K562 (cell line): ENCODE results near the gene ETS2. TPM values are rescaled to one million over a fixed set of nuclear protein-coding genes. Genes with fewer than 3 reads are reported as not detected.
A peak's percentile ranks its signal among the peaks of the same experiment; 100 is the strongest.

Experiments
- ATAC-seq: fragments of 200-7000 bp; cut with Tn5 transposase; 3 replicates; pipeline ENCODE4 v1.9.1; 2020; ENCODE audit warnings: moderate library complexity
- BruUV-seq: library from RNA; stranded (reverse); fragments of 400-500 nt; replicated peaks from 2 replicates; lab custom pipeline; 2021; lab: Mats Ljungman, UMichigan
- CTCF ChIA-PET: fragments of 300-600 bp; formaldehyde crosslinking; extraction: SDS; loops from one replicate; lab custom pipeline; 2021; ENCODE audit warnings: low intra/inter-chr PET ratio; lab: Yijun Ruan, JAX
- POLR2A ChIA-PET: fragments of 300-600, 350-650 bp; sonication (Branson Sonifier 250); formaldehyde crosslinking; extraction: SDS; loops from one replicate; lab custom pipeline; 2021; ENCODE audit warnings: antibody characterized with exemption, inconsistent platforms; lab: Yijun Ruan, JAX
- DNase-seq, 4 experiments: peaks; one replicate each; pipeline versions ENCODE4 v3.0.0 to v3.0.0-alpha.2; 2011 to 2018; ENCODE audit warnings: low spot score in 3 of 4, mixed read lengths in 3 of 4; ENCODE audit errors: extremely low read depth in 1 of 4
- FAIRE-seq: peaks from 2 replicates; lab custom pipeline; 2011; peaks lifted over from hg19 to GRCh38; lab: Jason Lieb, UNC
- H2AFZ ChIP-seq: 2 replicates; pipeline ENCODE4 v1.6.0; 2011; ENCODE audit warnings: low read depth, low read length, control low read depth, inconsistent platforms
- H3K27ac ChIP-seq: fragments of 200-600 bp; 3 replicates; pipeline ENCODE4 v1.8.0; 2011; ENCODE audit warnings: low read depth, mild to moderate bottlenecking, control low read depth, inconsistent platforms, low read length, moderate library complexity, mixed read lengths; ENCODE audit errors: extremely low read depth
- H3K27me3 ChIP-seq, 2 experiments: fragments of 300-600 bp in 1 of 2; 2 replicates in 1 of 2; 3 replicates in 1 of 2; pipeline versions ENCODE4 v1.6.0 to v1.8.0; 2011; ENCODE audit warnings: inconsistent platforms in 2 of 2, low read length in 2 of 2, mild to moderate bottlenecking in 1 of 2, mixed read lengths in 1 of 2, moderate library complexity in 1 of 2; ENCODE audit not compliant: control insufficient read depth in 2 of 2, insufficient read depth in 2 of 2
- H3K36me3 ChIP-seq: fragments of 300-600 bp; 3 replicates; pipeline ENCODE4 v1.8.0; 2011; ENCODE audit warnings: mild to moderate bottlenecking, low read length, inconsistent platforms; ENCODE audit not compliant: control insufficient read depth, insufficient read depth
- H3K4me1 ChIP-seq, 2 experiments: fragments of 200-600 bp in 1 of 2; replicated peaks in 1 of 2; 2 replicates in 1 of 2; 3 replicates in 1 of 2; pipeline versions ENCODE4 v1.5.1 to v1.8.0; 2011; ENCODE audit warnings: inconsistent platforms in 2 of 2, low read length in 2 of 2, mild to moderate bottlenecking in 1 of 2, mixed read lengths in 1 of 2, moderate library complexity in 1 of 2; ENCODE audit not compliant: control insufficient read depth in 2 of 2, insufficient read depth in 2 of 2
- H3K4me2 ChIP-seq: 2 replicates; pipeline ENCODE4 v1.6.1; 2011; ENCODE audit warnings: low read length, control low read depth, inconsistent platforms, mixed read lengths; ENCODE audit not compliant: insufficient read depth
- H3K4me3 ChIP-seq: fragments of 200-600 bp; sonication (generic), shearing (Covaris generic); 2 replicates; pipeline ENCODE4 v1.5.1; 2016; ENCODE audit warnings: control low read depth, inconsistent platforms
- H3K79me2 ChIP-seq: fragments of 200-600 bp; 3 replicates; pipeline ENCODE4 v1.8.0; 2011; ENCODE audit warnings: low read length, inconsistent platforms; ENCODE audit not compliant: control insufficient read depth, insufficient read depth
- H3K9ac ChIP-seq, 2 experiments: 2 replicates each; pipeline versions ENCODE4 v1.6.0 to v1.6.1; 2011; ENCODE audit warnings: low read depth in 2 of 2, low read length in 2 of 2, control low read depth in 1 of 2, inconsistent platforms in 1 of 2, mild to moderate bottlenecking in 1 of 2, mixed read lengths in 1 of 2; ENCODE audit not compliant: insufficient read depth in 1 of 2
- H3K9me1 ChIP-seq: one replicate; pipeline ENCODE4 v1.6.0; 2011; ENCODE audit warnings: inconsistent platforms, mild to moderate bottlenecking, low read length, moderate library complexity; ENCODE audit not compliant: control insufficient read depth, insufficient read depth
- H3K9me3 ChIP-seq: replicated peaks from 2 replicates; pipeline ENCODE4 v1.5.1; 2011; ENCODE audit warnings: low read depth, low read length, inconsistent platforms; ENCODE audit not compliant: control insufficient read depth, insufficient read depth
- H4K20me1 ChIP-seq: replicated peaks from 2 replicates; pipeline ENCODE4 v1.6.1; 2011; ENCODE audit warnings: low read length, inconsistent platforms, mixed read lengths; ENCODE audit not compliant: control insufficient read depth, insufficient read depth
- FOXA3 ChIP-seq, 2 experiments: fragments of 450-650 bp in 1 of 2; sonication (generic) in 1 of 2; formaldehyde crosslinking; IDR thresholded peaks in 1 of 2; conservative IDR thresholded peaks in 1 of 2; 2 replicates each; pipeline versions ENCODE4 v1.4.0 to v1.8.0; 2020 to 2022; ENCODE audit warnings: mild to moderate bottlenecking in 2 of 2, missing genetic modification reagents in 1 of 2
- JUNB ChIP-seq: fragments of 450-650 bp; formaldehyde crosslinking; conservative IDR thresholded peaks from 2 replicates; pipeline ENCODE4 v1.4.0; 2020; ENCODE audit warnings: mild to moderate bottlenecking
- NELFE ChIP-seq: IDR thresholded peaks from 2 replicates; pipeline ENCODE4 v1.6.1; 2011; ENCODE audit warnings: mild to moderate bottlenecking; ENCODE audit not compliant: insufficient read depth, insufficient read length
- NR2F6 ChIP-seq: fragments of 450-650 bp; formaldehyde crosslinking; IDR thresholded peaks from 2 replicates; pipeline ENCODE4 v1.4.0; 2020; ENCODE audit warnings: mild to moderate bottlenecking
- POLR2B ChIP-seq: fragments of 450-650 bp; IDR thresholded peaks from 2 replicates; pipeline ENCODE4 v1.6.1; 2018; ENCODE audit warnings: low read depth; ENCODE audit not compliant: partially characterized antibody
- SRSF9 ChIP-seq: fragments of 200-400 bp; formaldehyde crosslinking; IDR thresholded peaks from 2 replicates; pipeline ENCODE4 v1.6.1; 2017; ENCODE audit warnings: low read depth, low read length, borderline replicate concordance
- TCF7L2 ChIP-seq: fragments of 150-350 bp; IDR thresholded peaks from 2 replicates; pipeline ENCODE4 v1.6.1; 2016; ENCODE audit warnings: low read depth, mild to moderate bottlenecking, low read length, moderate library complexity
- ZNF3 ChIP-seq: fragments of 250-450 bp; sonication (Bioruptor Pico); IDR thresholded peaks from 2 replicates; pipeline ENCODE4 v1.5.0; 2021; ENCODE audit warnings: mild to moderate bottlenecking, moderate library complexity
- WGBS: fragments of 100-300 bp; shearing (Covaris generic); methylation state at CpG from one replicate; pipeline ENCODE4 v1.1.6; 2016; ENCODE audit warnings: low coverage, mixed read lengths; ENCODE audit not compliant: insufficient coverage; ENCODE audit errors: missing lambda C conversion rate; 5-methylcytosine and 5-hydroxymethylcytosine counted together
- in situ Hi-C: fragments of 300-500 bp; cut with MboI; formaldehyde crosslinking; loops from 4 replicates; pipeline ENCODE4 v1.15.0; 2018; ENCODE audit warnings: inconsistent platforms, mixed read lengths
- intact Hi-C: fragments of 100-400 bp; cut with micrococcal nuclease; formaldehyde crosslinking; loops from 2 replicates; pipeline ENCODE4 v1.14.2; 2022
- polyA plus RNA-seq, 8 experiments: library from polyadenylated mRNA; depleted of rRNA in 4 of 8; stranded (reverse) in 5 of 8; unstranded in 3 of 8; fragments of >200 nt; fragmentation: Nextera tagmentation in 2 of 8; fragmentation: Illumina TruSeq in 1 of 8; extraction: Ambion mirVana in 2 of 8; extraction: Trizol in 1 of 8; gene quantifications; 2 replicates each; pipeline versions ENCODE4 v1.2.1 to v1.2.3, GENCODE V29; 2011 to 2014; ENCODE audit warnings: inconsistent platforms in 1 of 8, missing spikeins in 1 of 8
- total RNA-seq, 7 experiments: library from RNA; depleted of rRNA in 6 of 7; stranded (reverse); fragments of >200 nt in 6 of 7; fragmentation: Illumina TruSeq in 2 of 7; extraction: Trizol in 2 of 7; gene quantifications; 2 replicates each; pipeline versions ENCODE4 v1.2.1 to v1.2.3, GENCODE V29; 2011 to 2021; ENCODE audit warnings: low replicate concordance in 1 of 7
- TF ChIP-seq, protein P1 (sequence below): fragments of 250-450 bp; sonication (Bioruptor Pico); IDR thresholded peaks from 2 replicates; pipeline ENCODE4 v1.4.0; 2020; ENCODE audit warnings: borderline replicate concordance
- TF ChIP-seq, protein P2 (sequence below): sonication (generic); formaldehyde crosslinking; IDR thresholded peaks from 2 replicates; pipeline ENCODE4 v1.8.0; 2023; ENCODE audit warnings: mild to moderate bottlenecking, missing genetic modification reagents

Gene ETS2
- total and polyA plus RNA-seq, 9 of the 15 experiments (the other 6 are each of a cell fraction or from before 2014, with no cell fraction given) = 1.7 to 24.4 (median 12.2) TPM

DNA sequence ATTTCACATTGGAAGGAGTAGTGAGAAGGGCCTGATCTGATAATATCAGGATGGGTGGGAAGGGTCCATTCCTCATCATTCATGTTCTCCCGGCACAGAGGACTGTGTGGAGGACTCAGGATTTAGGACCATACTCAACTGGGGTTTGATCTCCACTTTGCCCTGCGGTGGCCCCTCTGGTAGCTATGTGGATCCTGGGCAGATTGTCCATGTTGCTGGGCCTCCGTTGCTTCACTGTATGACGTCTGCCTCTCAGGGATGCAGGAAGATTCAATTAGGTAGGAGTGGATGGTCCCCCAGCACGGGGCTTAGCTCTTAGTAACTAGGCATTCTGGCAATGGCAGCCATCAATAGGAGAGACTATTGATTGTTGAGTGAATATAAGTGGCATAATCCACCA is 2.3 kb downstream of the ETS2 start:
- ATAC-seq = no peak
- no peak overlapping the region for H3K27ac ChIP-seq
- H2AFZ ChIP-seq = no peak overlapping the region
- no peak for DNase-seq
- 0 out of 2 replicates have a peak overlapping the region, but pooled peaks have one; percentile 13 for H3K4me2 ChIP-seq
- TF ChIP-seq POLR2B (no peak), ZNF3 (no peak), JUNB (CRISPR knock-in tag) (no peak), TCF7L2 (no peak), NR2F6 (CRISPR knock-in tag) (no peak), NELFE (no peak), SRSF9 (no peak), FOXA3 (CRISPR knock-in tag; conservative IDR thresholded peaks at IDR 0.05 in 1 of 2, IDR thresholded peaks at IDR 0.05 in 1 of 2) (no peak)
- TF ChIP-seq, protein P1, sequence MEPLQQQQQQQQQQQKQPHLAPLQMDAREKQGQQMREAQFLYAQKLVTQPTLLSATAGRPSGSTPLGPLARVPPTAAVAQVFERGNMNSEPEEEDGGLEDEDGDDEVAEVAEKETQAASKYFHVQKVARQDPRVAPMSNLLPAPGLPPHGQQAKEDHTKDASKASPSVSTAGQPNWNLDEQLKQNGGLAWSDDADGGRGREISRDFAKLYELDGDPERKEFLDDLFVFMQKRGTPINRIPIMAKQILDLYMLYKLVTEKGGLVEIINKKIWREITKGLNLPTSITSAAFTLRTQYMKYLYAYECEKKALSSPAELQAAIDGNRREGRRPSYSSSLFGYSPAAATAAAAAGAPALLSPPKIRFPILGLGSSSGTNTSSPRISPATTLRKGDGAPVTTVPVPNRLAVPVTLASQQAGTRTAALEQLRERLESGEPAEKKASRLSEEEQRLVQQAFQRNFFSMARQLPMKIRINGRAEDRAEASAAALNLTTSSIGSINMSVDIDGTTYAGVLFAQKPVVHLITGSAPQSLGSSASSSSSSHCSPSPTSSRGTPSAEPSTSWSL (CRISPR knock-in tag) = no peak
- TF ChIP-seq, protein P2, sequence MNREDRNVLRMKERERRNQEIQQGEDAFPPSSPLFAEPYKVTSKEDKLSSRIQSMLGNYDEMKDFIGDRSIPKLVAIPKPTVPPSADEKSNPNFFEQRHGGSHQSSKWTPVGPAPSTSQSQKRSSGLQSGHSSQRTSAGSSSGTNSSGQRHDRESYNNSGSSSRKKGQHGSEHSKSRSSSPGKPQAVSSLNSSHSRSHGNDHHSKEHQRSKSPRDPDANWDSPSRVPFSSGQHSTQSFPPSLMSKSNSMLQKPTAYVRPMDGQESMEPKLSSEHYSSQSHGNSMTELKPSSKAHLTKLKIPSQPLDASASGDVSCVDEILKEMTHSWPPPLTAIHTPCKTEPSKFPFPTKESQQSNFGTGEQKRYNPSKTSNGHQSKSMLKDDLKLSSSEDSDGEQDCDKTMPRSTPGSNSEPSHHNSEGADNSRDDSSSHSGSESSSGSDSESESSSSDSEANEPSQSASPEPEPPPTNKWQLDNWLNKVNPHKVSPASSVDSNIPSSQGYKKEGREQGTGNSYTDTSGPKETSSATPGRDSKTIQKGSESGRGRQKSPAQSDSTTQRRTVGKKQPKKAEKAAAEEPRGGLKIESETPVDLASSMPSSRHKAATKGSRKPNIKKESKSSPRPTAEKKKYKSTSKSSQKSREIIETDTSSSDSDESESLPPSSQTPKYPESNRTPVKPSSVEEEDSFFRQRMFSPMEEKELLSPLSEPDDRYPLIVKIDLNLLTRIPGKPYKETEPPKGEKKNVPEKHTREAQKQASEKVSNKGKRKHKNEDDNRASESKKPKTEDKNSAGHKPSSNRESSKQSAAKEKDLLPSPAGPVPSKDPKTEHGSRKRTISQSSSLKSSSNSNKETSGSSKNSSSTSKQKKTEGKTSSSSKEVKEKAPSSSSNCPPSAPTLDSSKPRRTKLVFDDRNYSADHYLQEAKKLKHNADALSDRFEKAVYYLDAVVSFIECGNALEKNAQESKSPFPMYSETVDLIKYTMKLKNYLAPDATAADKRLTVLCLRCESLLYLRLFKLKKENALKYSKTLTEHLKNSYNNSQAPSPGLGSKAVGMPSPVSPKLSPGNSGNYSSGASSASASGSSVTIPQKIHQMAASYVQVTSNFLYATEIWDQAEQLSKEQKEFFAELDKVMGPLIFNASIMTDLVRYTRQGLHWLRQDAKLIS (CRISPR knock-in tag) = no peak
- peaks cover 53% of the 10 kb centered on the region for H3K36me3 ChIP-seq
- H3K4me3 ChIP-seq = peak overlapping the region; percentile 69; the same call in 1 of the 2 replicates
- ChIA-PET CTCF (no interaction called here), POLR2A (interaction anchor here (0.6 to 5.5 kb wide), 13 partner anchors 9 to 197 kb away, joined by 3 to 38 read pairs (median 5); no protein-coding TSS in a partner anchor)
- H3K4me1 ChIP-seq = peaks cover 28 to 36% of the 10 kb centered on the region in 2 experiments
- peak overlapping the region in 1 of 2 experiments; percentile 15; a peak in 1 of 4 replicates for H3K9ac ChIP-seq
- 50% methylated on average over 5 of the region's 5 CpGs for WGBS
- H3K27me3 ChIP-seq = no peaks in the 10 kb centered on the region; a peak in 1 of 5 replicates
- in situ Hi-C loops (no loop called here), intact Hi-C loops (loop anchor here (5.0 to 10.0 kb wide), 3 partner anchors 44 to 329 kb away; no protein-coding TSS in a partner anchor)
- peaks cover 4% of the 10 kb centered on the region for H3K9me1 ChIP-seq
- no peaks in the 10 kb centered on the region for H3K9me3 ChIP-seq
- FAIRE-seq = no peak
- H3K79me2 ChIP-seq = peaks cover 34% of the 10 kb centered on the region
- BruUV-seq = no TSS peak
- H4K20me1 ChIP-seq = 0 out of 2 replicates have a peak, but pooled peaks cover 12% of the 10 kb centered on the region
